Measurements from ENCODE around the gene ANKRD17. TPM values are rescaled to one million over a fixed set of nuclear protein-coding genes. Genes with fewer than 3 reads are reported as not detected.
"Not testable (repeated sequence)": the region's sequence is repeated elsewhere in the genome, so short reads cannot be mapped to it uniquely, and the experiment has no call there.

Gene ANKRD17
- total RNA-seq, 5 donors from 2014 or later (not counting 1 experiment from before 2014, with no cell fraction given), result 48.6 to 63.8 (median 51.8) TPM

DNA sequence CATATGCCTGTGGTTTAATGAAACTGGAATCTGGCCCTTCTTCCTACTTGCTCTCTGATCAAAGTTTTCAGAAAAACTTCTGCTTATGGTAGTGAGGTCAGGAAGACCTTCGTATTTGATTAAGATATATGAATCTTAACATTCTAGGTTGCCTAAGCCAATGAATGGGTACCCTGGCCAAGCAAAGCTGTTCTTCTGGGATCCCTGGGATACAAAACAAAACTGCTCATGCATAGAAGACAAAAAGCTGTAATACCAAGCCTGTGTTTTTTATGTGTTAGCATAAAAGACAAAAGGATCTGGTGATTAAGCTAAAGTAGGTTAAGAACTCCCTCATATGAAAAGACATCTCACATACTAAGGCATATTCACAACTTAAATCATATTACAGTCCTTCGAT lies 21.6 kb downstream of the ANKRD17 start:
- no peaks in the 10 kb centered on the region for H3K27me3 Mint-ChIP-seq
- no peak for DNase-seq
- peaks cover 50% of the 10 kb centered on the region for H3K36me3 Mint-ChIP-seq
- H3K9me3 Mint-ChIP-seq, result no peaks in the 10 kb centered on the region
- Histone ChIP-seq H3K4me3 (ENCODE audit: control insufficient read depth in 1 of 2, extremely low read depth in 1 of 2, low read length in 1 of 2) (no peak overlapping the region), H3K27me3 (replicated peaks in 1 of 2; ENCODE audit: control insufficient read depth in 2 of 2, extremely low read depth in 1 of 2, insufficient read depth in 2 of 2, low read length in 1 of 2) (no peaks in the 10 kb centered on the region), H3K27ac (ENCODE audit: low read length) (no peak overlapping the region), H3K9me3 (no peaks in the 10 kb centered on the region), H3K4me1 (ENCODE audit: control insufficient read depth in 1 of 2, extremely low read depth in 1 of 2, insufficient read depth in 2 of 2, low read length in 2 of 2) (peaks cover 2 to 6% of the 10 kb centered on the region in 2 experiments), H3K36me3 (ENCODE audit: control insufficient read depth in 2 of 2, extremely low read depth in 1 of 2, insufficient read depth in 1 of 2, low read length in 1 of 2) (peaks cover 0 to 20% of the 10 kb centered on the region in 2 donors)
- no CpG with 5 or more reads among the region's 2 CpGs for WGBS (ENCODE audit: insufficient coverage)
- no peak for ATAC-seq (replicated peaks in 1 of 4)
- peaks cover 53 to 68% (median 56%) of the 10 kb centered on the region in 3 donors for H3K4me1 Mint-ChIP-seq
- CTCF ChIA-PET, result no interaction called here
- no peak overlapping the region for H3K4me3 Mint-ChIP-seq
- POLR2A ChIA-PET, result no interaction called here
- H3K27ac Mint-ChIP-seq, result peak overlapping the region; percentile 34 to 72

DNA sequence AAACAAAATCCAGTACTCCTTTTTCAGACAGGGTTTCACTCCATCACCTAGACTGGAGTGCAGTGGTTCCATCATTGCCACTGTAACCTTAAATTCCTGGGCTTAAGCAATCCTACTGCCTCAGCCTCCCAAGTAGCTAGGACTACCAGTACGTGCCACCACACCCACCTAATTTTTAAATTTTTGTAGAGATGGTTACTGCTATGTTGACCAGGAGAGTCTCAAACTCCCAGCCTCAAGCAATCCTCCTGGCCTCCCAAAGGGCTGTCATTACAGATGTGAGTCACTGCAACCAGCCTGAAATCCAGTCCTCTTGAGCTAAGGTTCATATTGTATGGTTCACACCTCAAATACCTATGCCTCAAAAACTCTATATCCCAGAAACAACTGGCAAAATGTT lies 22.4 kb downstream of the ANKRD17 start:
- Histone ChIP-seq H3K27me3 (replicated peaks in 1 of 2; ENCODE audit: control insufficient read depth in 2 of 2, extremely low read depth in 1 of 2, insufficient read depth in 2 of 2, low read length in 1 of 2) (no peaks in the 10 kb centered on the region), H3K4me1 (ENCODE audit: control insufficient read depth in 1 of 2, extremely low read depth in 1 of 2, insufficient read depth in 2 of 2, low read length in 2 of 2) (peaks cover 0 to 6% of the 10 kb centered on the region in 2 experiments), H3K27ac (ENCODE audit: low read length) (no peak overlapping the region), H3K4me3 (ENCODE audit: control insufficient read depth in 1 of 2, extremely low read depth in 1 of 2, low read length in 1 of 2) (no peak overlapping the region), H3K9me3 (no peaks in the 10 kb centered on the region), H3K36me3 (ENCODE audit: control insufficient read depth in 2 of 2, extremely low read depth in 1 of 2, insufficient read depth in 1 of 2, low read length in 1 of 2) (peaks cover 0 to 26% of the 10 kb centered on the region in 2 donors)
- Mint-ChIP-seq H3K36me3 (peaks cover 50% of the 10 kb centered on the region), H3K27ac (peak overlapping the region in 1 of 2 donors; percentile 50), H3K9me3 (no peaks in the 10 kb centered on the region), H3K27me3 (no peaks in the 10 kb centered on the region), H3K4me3 (no peak overlapping the region), H3K4me1 (peaks cover 56 to 65% (median 59%) of the 10 kb centered on the region in 3 donors)
- ChIA-PET POLR2A (interaction anchor here (0.6 to 1.5 kb wide), 5 partner anchors 13 to 25 kb away, joined by 4 to 7 read pairs (median 6); partner anchors contain the start of gene ANKRD17 (in 1 of the 2)), CTCF (interaction anchor here in 1 of 2 donors (0.6 kb wide), 1 partner anchor 1261 kb away, joined by 3 read pairs; no protein-coding TSS in a partner anchor)
- WGBS (ENCODE audit: insufficient coverage), result no CpG with 5 or more reads among the region's 1 CpG
- DNase-seq, result no peak
- ATAC-seq (replicated peaks in 1 of 4), result no peak

DNA sequence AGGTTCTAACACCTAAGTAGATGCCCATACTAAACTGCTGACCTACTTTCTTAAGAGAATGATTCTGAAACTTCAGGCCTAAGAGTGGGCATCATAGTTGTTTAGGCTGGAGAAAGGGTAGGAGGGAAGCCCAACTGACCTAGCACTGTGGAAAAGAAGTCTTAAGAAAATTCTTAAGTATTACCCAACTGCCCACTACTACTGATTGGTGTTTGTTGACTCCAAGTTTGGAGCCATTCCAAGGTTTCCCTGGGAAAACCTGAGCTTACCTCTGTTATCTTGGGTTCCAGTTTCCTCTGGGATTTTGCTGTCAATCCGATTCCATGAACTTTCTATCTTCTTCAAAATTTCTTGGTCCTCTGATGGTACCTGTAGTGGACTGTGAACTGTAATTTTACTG lies 23.9 kb downstream of the ANKRD17 start:
- no peak overlapping the region for H3K27ac Mint-ChIP-seq
- H3K4me1 Mint-ChIP-seq, result peaks cover 52 to 59% (median 57%) of the 10 kb centered on the region in 3 donors
- Histone ChIP-seq H3K36me3 (ENCODE audit: control insufficient read depth in 2 of 2, extremely low read depth in 1 of 2, insufficient read depth in 1 of 2, low read length in 1 of 2) (peaks cover 0 to 26% of the 10 kb centered on the region in 2 donors), H3K27ac (ENCODE audit: low read length) (no peak overlapping the region), H3K9me3 (no peaks in the 10 kb centered on the region), H3K27me3 (replicated peaks in 1 of 2; ENCODE audit: control insufficient read depth in 2 of 2, extremely low read depth in 1 of 2, insufficient read depth in 2 of 2, low read length in 1 of 2) (no peaks in the 10 kb centered on the region), H3K4me3 (ENCODE audit: control insufficient read depth in 1 of 2, extremely low read depth in 1 of 2, low read length in 1 of 2) (no peak overlapping the region), H3K4me1 (ENCODE audit: control insufficient read depth in 1 of 2, extremely low read depth in 1 of 2, insufficient read depth in 2 of 2, low read length in 2 of 2) (no peaks in the 10 kb centered on the region)
- WGBS (ENCODE audit: insufficient coverage), result no CpG with 5 or more reads among the region's 1 CpG
- H3K36me3 Mint-ChIP-seq, result peaks cover 57% of the 10 kb centered on the region
- POLR2A ChIA-PET, result no interaction called here
- ATAC-seq (replicated peaks in 1 of 4), result no peak
- no peak overlapping the region for H3K4me3 Mint-ChIP-seq
- CTCF ChIA-PET, result no interaction called here
- no peak for DNase-seq
- H3K27me3 Mint-ChIP-seq, result no peaks in the 10 kb centered on the region
- no peaks in the 10 kb centered on the region for H3K9me3 Mint-ChIP-seq

DNA sequence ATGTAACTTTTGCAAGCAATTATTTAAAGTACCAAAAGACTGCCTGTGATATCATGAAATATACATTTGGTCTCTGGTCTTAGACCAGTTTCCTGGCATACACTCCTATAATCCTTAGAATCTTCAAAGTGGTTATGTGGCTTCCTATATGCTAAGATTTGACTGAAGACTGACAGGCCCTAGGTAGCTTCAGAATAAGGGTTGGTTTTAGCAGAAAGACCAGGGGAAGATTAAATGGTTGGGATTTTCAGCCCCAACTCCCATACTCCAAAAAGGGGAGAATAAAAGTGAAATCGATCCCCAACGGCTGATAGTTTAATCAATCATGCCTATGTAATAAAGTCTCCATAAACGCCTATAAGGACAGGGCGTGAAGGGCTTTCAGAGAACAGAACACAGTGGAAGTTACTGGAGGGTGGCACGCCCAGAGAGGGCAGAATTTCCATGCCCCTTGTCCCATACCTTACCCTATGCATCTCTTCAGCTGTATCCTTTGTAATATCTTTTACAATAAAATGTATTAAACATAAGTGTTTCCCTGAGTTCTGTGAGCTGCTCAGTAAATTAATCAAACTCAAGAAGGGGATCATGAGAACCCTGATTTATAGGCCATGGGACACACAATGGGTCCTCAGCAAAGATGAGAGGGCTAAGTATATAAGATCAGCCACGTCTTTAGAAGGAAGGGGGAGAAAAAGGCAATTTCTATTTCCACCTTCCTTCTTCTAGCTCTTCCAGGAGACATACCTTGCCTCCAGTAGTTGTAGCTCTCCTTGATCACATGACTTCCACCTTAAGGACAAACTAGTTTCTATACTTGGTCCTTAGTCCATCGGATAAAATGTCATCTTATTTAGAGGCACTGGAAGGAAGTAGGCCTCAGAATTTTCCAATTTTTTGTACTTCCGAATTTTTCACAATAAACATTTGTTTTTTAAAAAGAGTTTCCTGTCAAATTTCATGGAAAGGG lies 26.8 kb downstream of the ANKRD17 start:
- no peaks in the 10 kb centered on the region for H3K27me3 Mint-ChIP-seq
- Histone ChIP-seq H3K4me3 (ENCODE audit: control insufficient read depth in 1 of 2, extremely low read depth in 1 of 2, low read length in 1 of 2) (no peak overlapping the region), H3K27me3 (replicated peaks in 1 of 2; ENCODE audit: control insufficient read depth in 2 of 2, extremely low read depth in 1 of 2, insufficient read depth in 2 of 2, low read length in 1 of 2) (no peaks in the 10 kb centered on the region), H3K9me3 (no peaks in the 10 kb centered on the region), H3K4me1 (ENCODE audit: control insufficient read depth in 1 of 2, extremely low read depth in 1 of 2, insufficient read depth in 2 of 2, low read length in 2 of 2) (no peaks in the 10 kb centered on the region), H3K27ac (ENCODE audit: low read length) (no peak overlapping the region), H3K36me3 (ENCODE audit: control insufficient read depth in 2 of 2, extremely low read depth in 1 of 2, insufficient read depth in 1 of 2, low read length in 1 of 2) (peaks cover 0 to 26% of the 10 kb centered on the region in 2 donors)
- H3K9me3 Mint-ChIP-seq, result peaks cover 0 to 3% (median 2%) of the 10 kb centered on the region in 3 donors
- DNase-seq (no peak), ATAC-seq (replicated peaks in 1 of 4) (no peak)
- POLR2A ChIA-PET, result no interaction called here
- WGBS (ENCODE audit: insufficient coverage), result no CpG with 5 or more reads among the region's 8 CpGs
- H3K27ac Mint-ChIP-seq, result peak overlapping the region; percentile 8 to 76
- H3K36me3 Mint-ChIP-seq, result peaks cover 43% of the 10 kb centered on the region
- CTCF ChIA-PET, result interaction anchor here in 1 of 2 donors (0.5 kb wide), 1 partner anchor 999 kb away, joined by 4 read pairs; no protein-coding TSS in a partner anchor
- no peak overlapping the region for H3K4me3 Mint-ChIP-seq
- H3K4me1 Mint-ChIP-seq, result peaks cover 26 to 34% (median 33%) of the 10 kb centered on the region in 3 donors

DNA sequence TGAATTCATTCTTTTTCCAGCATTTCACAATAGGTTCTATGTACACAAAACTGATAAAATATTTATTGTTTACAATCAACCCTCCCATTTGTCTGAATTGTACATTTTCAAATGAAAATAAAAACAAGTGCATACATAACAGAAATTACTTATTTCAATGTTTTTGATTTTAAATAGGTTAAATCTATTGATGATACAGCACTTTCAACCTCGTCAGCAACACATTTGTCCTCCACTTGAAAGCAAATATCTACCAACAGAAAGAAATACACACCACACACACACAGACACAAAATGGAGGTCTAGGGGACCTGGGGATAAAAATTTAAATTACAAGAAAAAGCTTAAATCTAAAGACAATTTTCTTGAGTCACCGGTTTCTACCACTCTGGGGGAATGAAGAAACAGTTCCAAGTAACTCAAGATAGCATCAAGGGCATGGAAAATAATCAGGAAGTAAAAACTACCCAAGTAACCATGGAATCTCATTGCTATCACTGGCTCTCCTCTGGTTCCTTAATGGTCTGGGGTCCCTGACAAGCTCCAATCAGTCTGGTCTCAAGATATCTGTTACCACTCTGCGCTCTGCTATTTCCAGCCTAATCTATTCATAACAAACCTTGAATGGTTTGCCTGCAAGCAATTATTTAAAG lies 27.6 kb downstream of the ANKRD17 start:
- Histone ChIP-seq H3K27me3 (replicated peaks in 1 of 2; ENCODE audit: control insufficient read depth in 2 of 2, extremely low read depth in 1 of 2, insufficient read depth in 2 of 2, low read length in 1 of 2) (no peaks in the 10 kb centered on the region), H3K9me3 (no peaks in the 10 kb centered on the region), H3K27ac (ENCODE audit: low read length) (no peak overlapping the region), H3K4me1 (ENCODE audit: control insufficient read depth in 1 of 2, extremely low read depth in 1 of 2, insufficient read depth in 2 of 2, low read length in 2 of 2) (no peaks in the 10 kb centered on the region), H3K4me3 (ENCODE audit: control insufficient read depth in 1 of 2, extremely low read depth in 1 of 2, low read length in 1 of 2) (no peak overlapping the region), H3K36me3 (ENCODE audit: control insufficient read depth in 2 of 2, extremely low read depth in 1 of 2, insufficient read depth in 1 of 2, low read length in 1 of 2) (peaks cover 0 to 23% of the 10 kb centered on the region in 2 donors)
- H3K27me3 Mint-ChIP-seq, result no peaks in the 10 kb centered on the region
- H3K4me3 Mint-ChIP-seq, result no peak overlapping the region
- ATAC-seq (replicated peaks in 1 of 4), result no peak
- H3K27ac Mint-ChIP-seq, result peak overlapping the region; percentile 29 to 76
- ChIA-PET CTCF (no interaction called here), POLR2A (no interaction called here)
- H3K9me3 Mint-ChIP-seq, result peaks cover 0 to 3% (median 2%) of the 10 kb centered on the region in 3 donors
- DNase-seq, result no peak
- H3K36me3 Mint-ChIP-seq, result peaks cover 37% of the 10 kb centered on the region
- no CpG with 5 or more reads among the region's 3 CpGs for WGBS (ENCODE audit: insufficient coverage)
- peaks cover 23 to 34% (median 27%) of the 10 kb centered on the region in 3 donors for H3K4me1 Mint-ChIP-seq

DNA sequence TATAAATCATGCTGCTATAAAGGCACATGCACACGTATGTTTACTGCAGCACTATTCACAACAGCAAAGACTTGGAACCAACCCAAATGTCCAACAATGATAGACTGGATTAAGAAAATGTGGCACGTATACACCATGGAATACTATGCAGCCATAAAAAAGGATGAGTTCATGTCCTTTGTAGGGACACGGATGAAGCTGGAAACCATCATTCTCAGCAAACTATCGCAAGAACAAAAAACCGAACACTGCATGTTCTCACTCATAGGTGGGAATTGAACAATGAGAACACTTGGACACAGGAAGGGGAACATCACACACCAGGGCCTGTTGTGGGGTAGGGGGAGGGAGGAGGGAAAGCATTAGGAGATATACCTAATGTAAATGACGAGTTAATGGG lies 29.8 kb downstream of the ANKRD17 start:
- H3K4me3 ChIP-seq (ENCODE audit: control insufficient read depth in 1 of 2, extremely low read depth in 1 of 2, low read length in 1 of 2); DNase-seq; H3K9me3 Mint-ChIP-seq; CTCF ChIA-PET; H3K9me3 ChIP-seq; H3K27ac Mint-ChIP-seq; ATAC-seq (replicated peaks in 1 of 4); H3K4me1 ChIP-seq (ENCODE audit: control insufficient read depth in 1 of 2, extremely low read depth in 1 of 2, insufficient read depth in 2 of 2, low read length in 2 of 2); H3K27ac ChIP-seq (ENCODE audit: low read length); H3K27me3 Mint-ChIP-seq; H3K27me3 ChIP-seq (replicated peaks in 1 of 2; ENCODE audit: control insufficient read depth in 2 of 2, extremely low read depth in 1 of 2, insufficient read depth in 2 of 2, low read length in 1 of 2); H3K4me3 Mint-ChIP-seq; POLR2A ChIA-PET: not testable (repeated sequence)
- Mint-ChIP-seq H3K4me1 (peaks cover 33 to 35% (median 35%) of the 10 kb centered on the region in 3 donors), H3K36me3 (peaks cover 21% of the 10 kb centered on the region)
- WGBS (ENCODE audit: insufficient coverage), result no CpG with 5 or more reads among the region's 6 CpGs
- H3K36me3 ChIP-seq (ENCODE audit: control insufficient read depth in 2 of 2, extremely low read depth in 1 of 2, insufficient read depth in 1 of 2, low read length in 1 of 2), result peaks cover 0 to 16% of the 10 kb centered on the region in 2 donors
